GM19397 (cell line): ENCODE data around the gene SKIC2.
"Not testable (repeated sequence)": the region's sequence is repeated elsewhere in the genome, so short reads cannot be mapped to it uniquely, and the experiment has no call there.

Experiments
- ATAC-seq: cut with Tn5 transposase; IDR thresholded peaks from one replicate; pipeline ENCODE4 v1.9.1; 2021; ENCODE audit warnings: mild to moderate bottlenecking, moderate library complexity; ENCODE audit not compliant: unreplicated experiment

Gene SKIC2

DNA sequence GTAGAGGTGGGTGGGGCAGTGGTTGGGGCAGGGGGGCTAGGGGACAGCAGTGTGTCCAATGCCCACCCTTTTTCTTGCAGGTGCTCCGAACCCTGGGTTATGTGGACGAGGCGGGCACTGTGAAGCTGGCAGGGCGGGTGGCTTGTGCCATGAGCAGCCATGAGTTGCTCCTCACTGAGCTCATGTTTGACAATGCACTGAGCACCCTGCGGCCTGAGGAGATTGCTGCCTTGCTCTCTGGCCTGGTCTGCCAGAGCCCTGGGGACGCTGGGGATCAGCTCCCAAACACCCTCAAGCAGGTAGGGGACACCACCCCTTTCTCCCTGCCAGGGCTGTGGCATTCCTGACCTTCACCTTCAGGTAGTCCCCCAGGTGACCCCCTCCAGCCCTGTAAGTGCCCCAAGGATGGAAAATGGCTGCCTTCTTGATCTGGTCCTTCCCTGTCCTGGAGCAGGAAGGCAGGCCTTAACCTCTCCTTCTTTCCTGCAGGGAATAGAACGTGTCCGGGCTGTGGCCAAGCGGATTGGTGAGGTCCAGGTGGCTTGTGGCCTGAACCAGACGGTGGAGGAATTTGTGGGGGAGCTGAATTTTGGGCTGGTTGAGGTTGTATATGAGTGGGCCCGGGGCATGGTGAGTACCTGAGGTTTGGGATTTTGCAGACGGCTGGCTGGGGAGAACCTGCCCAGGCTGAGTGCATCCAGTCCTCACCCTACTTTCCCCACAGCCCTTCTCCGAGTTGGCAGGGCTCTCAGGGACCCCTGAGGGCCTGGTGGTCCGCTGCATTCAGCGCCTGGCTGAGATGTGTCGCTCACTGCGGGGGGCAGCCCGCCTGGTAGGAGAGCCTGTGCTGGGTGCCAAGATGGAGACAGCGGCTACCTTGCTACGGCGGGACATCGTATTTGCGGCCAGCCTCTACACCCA lies 10.1 kb downstream of the SKIC2 start:
- ATAC-seq = no peak

DNA sequence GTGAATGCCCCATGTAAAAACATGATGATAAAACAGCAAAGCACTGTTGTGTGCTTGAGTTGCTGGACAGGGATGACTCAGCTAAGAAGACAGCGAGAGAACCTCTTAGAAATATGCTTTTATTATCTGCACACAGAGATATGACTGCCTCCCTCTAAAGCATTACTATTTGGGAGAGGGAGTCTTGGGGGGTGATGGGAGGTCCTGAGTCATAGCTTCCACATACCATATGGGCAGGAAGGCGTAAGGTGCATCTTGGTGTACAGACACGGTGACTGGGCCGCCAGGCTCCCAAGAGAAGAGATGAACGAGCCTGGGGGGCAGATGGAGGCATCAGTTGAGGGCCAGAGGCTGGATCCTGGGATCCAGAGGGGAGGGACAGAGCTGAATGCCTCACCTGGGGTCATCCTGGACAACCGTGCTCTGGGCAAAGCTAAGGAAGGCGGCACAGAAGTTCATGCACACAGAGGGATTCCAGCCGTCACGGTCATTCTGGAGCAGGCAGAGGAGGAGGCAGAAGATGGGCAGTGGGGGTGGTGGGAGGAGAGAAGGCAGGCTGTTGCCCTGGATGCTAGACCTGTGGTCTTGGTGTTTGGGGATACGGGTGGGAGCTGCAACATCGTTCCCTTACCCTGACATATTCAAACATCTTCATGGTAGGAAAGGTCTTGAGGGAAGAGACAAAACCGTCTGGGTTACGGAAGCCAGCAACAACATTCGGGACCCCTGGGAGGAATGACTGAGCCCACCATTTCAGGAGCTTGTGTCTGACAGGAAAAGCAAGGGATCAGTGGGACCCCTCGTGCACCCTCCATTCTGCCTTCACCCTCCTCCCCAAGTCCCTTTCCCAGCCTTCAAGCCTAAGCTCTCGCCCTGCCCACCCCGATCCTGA lies 11.0 kb downstream of the SKIC2 start:
- ATAC-seq = no peak

DNA sequence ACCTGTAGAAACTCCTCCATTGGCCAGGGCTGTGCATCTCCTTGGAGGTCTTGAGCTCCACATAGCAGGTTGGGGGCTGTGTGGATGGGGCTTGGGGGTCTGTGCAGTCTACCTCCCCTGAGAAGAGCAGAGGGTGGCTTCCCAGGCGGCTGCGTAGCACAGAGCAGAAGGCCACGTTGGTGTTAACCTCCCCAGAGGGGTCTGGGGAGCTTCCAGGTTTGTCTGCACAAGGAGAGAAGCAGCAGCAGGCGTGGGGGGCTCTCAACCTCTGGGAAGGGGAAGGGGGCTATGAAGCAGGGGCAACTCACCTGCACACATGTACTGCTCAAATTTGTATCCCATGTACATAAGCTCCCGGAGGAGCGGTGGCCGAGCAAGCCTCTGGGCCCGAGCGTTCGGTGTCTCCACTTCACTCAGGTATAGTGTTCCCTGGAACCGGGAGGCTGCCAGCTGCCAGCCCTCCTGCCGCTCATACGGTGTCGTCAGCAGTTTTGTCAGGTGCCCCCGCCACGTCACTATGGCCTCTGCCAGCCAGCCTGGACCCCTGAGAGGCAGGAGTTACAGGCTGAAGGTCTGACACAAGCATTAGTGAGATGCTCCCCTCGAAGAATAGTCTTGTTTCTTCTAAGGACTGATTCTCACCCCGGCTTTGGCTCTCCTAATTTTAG lies 11.8 kb downstream of the SKIC2 start:
- ATAC-seq = no peak

DNA sequence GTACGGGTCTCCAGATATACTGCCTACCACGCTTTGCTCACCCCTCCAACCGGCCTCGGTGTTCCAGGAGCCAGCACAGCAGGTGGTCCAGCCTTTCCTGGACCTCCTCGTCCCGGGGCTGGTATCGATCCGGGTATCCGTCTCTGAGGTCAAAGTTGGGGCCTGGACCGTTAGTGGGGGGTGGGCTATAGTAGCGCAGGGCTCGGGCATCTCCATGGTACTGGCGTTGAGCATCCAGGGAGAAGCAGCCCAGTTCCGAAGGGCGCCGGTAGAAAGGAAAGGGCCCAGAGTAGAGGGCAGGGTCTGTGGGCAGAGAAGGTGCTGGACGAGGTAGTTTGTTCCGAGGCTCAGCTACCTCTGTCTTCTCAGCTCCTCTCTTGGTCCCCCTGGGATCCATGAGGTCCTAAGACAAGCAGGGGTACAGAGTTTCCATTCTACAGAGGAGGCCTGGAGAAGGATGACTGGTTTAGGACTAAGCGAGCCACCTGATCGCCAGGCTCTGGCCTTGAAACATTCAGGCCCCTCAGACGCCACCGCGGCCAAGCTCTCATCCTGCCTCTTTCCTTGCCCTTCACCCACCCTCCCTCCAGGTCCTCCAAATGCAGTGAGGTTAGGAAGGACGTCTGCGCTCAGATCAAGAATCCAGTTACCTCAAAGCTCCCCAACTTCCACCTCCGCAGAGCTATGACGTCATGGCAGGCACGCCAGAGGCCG lies 12.5 kb downstream of the SKIC2 start:
- no peak for ATAC-seq

DNA sequence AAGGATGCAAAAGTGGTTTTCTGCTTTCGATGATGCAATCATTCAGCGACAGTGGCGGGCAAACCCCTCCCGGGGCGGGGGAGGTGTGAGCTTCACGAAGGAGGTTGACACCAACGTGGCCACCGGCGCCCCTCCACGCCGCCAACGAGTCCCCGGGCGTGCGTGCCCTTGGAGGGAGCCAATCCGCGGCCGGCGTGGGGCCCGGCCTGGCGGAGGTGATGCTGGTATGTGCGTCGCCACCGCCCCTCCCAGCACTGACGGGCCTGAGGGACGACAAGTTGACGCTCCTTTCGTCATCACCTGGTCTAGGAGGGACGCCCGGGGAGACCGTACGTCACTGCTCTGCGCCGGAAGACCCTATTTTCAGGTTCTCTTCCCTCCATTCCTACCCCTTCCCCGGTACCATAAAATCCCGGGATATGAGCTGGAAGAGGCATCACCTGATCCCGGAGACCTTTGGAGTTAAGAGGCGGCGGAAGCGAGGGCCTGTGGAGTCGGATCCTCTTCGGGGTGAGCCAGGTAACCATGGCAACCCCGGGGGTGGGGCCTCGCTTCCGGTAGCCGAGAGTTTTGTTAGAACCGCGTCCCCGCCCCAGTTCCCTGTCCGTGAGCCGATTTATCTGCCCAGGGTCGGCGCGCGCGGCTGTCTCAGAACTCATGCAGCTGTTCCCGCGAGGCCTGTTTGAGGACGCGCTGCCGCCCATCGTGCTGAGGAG lies 13.2 kb downstream of the SKIC2 start, which contains the start of gene DXO:
DXO (minus strand) TSS at position 146 of the 716 bp plus-strand sequence. CDS start 463 bp downstream, outside the sequence.
- ATAC-seq = peak; percentile 83

DNA sequence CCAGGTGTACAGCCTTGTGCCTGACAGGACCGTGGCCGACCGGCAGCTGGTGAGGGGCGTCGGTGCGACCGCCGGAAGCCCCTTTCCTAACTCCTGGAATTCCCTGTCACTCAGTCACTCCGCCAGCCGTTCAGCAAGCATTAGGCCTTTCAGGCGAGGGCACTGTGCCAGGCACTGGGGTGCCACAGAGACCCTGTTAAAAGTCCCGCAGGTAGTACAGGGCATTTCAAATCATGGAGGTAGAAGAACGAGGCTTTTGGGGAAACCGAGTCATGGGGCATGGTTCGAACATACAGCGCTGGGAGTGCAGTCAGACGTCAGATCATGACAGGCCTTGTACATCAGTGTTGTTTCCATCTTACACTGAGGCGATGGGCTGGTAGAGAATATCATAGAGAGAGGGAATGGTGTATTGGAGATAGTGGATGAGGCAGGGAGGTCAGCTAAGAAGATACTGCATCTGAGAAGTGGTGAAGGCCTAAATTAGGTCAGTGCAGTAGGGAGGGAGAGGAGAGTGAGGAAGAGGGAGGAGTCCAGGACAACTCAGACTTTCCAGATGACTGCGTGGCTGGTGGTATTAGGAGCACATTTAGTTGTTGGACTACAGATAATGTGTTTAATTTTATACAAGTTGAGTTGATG lies 13.9 kb downstream of the SKIC2 start:
- no peak for ATAC-seq

DNA sequence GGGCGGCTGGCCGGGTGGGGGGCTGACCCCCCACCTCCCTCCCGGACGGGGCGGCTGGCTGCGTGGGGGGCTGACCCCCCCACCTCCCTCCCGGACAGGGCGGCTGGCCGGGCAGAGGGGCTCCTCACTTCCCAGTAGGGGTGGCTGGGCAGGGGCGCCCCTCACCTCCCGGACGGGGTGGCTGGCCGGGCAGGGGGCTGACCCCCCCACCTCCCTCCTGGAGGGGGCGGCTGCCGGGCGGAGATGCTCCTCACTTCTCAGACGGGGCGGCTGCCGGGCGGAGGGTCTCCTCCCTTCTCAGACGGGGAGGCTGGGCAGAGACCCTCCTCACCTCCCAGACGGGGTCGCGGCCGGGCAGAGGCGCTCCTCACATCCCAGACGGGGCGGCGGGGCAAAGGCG lies 17.1 kb downstream of the SKIC2 start:
- ATAC-seq = not testable (repeated sequence)

DNA sequence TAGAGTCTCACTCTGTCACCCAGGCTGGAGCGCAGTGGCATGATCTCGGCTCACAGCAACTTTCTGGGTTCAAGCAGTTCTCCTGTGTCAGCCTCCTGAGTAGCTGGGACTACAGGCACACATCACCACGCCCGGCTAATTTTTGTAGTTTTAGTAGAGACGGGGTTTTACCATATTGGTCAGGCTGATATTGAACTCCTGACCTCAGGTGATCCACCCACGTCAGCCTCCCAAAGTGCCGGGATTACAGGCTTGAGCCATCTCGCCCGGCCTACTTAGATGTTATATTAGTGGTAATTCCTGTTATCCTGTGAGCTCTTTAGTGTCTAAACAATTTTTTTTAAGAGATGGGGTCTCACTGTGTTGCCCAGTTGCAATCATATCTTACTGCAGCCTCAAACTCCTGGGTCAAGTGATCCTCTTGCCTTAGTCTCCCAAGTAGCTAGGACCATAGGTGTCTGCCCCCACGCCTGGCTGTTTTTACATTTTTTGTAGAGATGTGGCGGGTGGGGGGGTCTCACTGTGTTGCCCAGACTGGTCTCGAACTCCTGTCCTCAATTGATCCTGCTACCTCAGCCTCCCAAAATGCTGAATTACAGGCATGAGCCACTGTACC lies 18.9 kb downstream of the SKIC2 start:
- ATAC-seq = no peak

DNA sequence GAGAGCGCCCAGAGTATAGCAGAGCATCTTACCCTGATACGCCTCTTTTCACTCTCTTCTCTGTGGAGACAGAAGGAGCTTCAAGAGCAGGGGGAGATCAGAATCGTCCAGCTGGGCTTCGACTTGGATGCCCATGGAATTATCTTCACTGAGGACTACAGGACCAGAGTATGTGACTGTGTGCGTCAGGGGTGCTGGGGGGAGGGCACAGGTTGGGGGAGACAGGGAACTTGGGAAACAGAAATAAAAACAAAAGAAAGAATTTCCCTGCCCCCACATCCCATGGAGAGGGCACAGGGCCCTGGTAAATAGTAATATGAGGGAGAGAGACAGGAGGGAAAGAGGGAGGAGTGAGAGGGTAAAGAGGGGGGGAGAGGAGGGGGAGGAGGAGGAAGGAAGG lies 19.9 kb downstream of the SKIC2 start:
- no peak for ATAC-seq

DNA sequence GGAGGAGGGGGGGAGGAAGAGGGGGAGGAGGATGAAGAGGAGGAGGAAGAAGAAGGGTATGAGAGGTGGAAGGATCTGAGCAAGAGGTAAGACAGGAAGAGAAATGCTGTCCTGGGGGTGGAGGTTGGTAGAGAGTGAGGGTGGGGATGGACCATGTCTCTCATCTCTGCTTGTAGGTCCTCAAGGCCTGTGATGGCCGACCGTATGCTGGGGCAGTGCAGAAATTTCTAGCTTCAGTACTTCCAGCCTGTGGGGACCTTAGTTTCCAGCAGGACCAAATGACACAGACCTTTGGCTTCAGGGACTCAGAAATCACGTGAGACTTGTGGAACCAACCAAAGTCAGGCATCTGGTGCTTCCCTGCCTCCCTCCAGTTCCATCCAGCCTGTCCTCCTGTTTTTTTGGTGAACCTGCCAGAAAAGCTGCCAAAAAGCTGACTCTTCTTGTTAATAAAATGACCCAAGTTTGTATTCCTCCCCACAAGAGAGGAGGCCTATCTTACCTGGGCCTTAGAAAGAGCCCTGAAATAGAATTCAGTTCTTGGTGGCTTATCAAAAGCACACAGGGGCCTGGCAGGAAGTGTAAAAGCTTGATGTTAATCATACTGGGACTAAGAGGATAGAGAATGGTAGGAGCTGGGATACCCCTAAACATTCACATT lies 20.4 kb downstream of the SKIC2 start:
- no peak for ATAC-seq

DNA sequence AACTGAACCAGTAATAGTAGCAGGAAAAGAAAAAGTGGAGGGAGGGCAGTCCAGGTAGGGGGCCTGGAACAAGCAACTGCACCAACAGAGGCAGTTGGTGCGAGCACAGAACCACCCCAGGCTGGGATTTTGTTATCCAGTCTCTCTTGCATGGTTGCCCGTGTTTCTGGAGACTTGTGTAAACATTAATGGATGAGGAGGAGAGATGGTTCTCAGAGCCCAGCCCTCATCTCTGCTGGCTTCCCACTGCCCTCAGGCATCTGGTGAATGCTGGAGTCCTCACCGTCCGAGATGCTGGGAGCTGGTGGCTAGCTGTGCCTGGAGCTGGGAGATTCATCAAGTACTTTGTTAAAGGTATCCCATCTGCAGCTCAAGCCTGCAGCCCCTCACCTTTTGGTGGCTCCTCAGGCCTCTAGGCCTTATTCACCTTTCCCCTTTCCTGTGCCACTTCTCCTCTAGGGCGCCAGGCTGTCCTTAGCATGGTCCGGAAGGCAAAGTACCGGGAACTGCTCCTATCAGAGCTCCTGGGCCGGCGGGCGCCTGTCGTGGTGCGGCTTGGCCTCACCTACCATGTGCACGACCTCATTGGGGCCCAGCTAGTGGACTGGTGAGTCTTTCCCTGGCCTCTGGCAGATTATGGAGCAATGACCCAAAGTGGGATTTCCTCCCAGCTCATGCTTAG lies 21.4 kb downstream of the SKIC2 start:
- not testable (repeated sequence) for ATAC-seq

DNA sequence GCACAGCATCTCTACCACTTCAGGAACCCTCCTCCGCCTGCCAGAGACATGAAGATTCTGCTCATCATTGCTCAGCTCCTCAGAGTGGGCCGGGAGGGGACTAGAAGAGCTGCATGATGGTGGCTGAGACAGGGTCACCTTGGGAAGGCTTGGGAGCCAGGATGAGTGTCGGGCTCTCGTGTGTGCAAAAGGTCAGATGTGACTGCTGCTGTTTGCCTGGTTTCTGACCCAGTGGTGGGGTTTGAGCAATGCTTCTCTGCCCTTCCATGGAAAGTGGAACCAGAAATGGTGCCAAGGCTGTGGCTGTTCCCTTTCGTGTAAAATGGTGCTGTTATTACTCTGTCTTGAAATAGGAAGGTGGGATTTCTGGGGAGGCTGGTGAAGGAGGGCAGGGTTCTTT lies 22.0 kb downstream of the SKIC2 start:
- ATAC-seq = not testable (repeated sequence)

DNA sequence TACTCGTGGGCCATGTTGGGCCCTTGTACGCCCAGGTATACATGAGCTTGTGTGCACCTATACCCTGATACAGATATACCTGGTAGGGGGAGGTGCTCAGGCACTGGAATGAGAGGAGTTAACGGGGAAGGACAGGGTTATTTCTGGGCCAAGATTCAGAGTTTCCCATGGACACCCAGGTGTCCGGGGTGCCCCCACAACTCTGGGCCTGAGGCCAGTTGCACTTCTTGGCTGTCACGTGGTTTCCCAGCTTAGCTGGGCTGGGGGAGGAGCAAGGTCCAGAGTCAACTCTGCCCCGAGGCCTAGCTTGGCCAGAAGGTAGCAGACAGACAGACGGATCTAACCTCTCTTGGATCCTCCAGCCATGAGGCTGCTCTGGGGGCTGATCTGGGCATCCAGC lies 22.8 kb downstream of the SKIC2 start, which contains the start of gene C4A:
C4A (plus strand) TSS at position 314 of the 400 bp plus-strand sequence; CDS start at position 365, 51 bp downstream.
- ATAC-seq = not testable (repeated sequence)

DNA sequence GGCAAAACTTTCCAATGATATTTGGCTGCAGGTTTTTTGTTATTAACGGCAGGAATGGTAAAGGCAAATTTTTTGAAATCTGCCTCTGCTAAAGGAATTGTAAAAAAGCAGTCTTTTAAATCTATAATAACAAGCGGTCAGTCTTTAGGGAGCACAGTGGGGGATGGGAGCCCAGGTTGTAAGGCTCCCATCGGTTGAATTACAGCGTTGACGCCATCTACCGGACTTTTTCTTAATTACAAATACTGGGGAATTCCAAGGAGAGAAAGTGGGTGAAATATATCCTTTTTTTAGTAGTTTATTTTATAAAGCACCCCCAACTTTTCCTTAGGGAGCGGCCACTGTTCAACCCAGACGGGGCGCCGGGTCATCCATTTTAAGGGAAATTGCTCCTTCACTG lies 30.4 kb downstream of the SKIC2 start:
- not testable (repeated sequence) for ATAC-seq

DNA sequence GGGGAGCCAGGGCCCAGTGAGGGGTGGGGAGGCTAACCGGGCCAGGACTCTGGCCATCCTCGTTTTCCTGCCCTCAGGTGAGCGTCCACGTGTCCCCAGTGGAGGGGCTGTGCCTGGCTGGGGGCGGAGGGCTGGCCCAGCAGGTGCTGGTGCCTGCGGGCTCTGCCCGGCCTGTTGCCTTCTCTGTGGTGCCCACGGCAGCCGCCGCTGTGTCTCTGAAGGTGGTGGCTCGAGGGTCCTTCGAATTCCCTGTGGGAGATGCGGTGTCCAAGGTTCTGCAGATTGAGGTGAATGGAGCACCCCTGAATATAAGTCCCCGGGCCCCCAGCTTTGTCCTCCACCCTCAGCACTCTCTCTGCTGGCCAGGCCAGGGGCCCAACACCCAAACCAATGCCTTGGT lies 35.4 kb downstream of the SKIC2 start:
- ATAC-seq = not testable (repeated sequence)

DNA sequence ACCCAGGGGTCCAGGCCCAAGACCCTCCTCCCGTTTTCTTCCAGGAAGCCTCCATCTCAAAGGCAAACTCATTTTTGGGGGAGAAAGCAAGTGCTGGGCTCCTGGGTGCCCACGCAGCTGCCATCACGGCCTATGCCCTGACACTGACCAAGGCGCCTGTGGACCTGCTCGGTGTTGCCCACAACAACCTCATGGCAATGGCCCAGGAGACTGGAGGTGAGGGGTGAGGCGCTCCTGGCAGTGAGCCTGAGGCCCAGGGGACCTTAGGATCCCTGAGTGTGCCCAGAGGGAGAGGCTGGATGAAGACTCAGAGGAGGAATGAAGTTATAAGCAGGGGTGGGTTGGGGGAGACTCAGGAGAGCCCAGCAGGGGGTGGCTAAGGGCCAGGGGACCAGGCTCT lies 37.4 kb downstream of the SKIC2 start:
- ATAC-seq = not testable (repeated sequence)

DNA sequence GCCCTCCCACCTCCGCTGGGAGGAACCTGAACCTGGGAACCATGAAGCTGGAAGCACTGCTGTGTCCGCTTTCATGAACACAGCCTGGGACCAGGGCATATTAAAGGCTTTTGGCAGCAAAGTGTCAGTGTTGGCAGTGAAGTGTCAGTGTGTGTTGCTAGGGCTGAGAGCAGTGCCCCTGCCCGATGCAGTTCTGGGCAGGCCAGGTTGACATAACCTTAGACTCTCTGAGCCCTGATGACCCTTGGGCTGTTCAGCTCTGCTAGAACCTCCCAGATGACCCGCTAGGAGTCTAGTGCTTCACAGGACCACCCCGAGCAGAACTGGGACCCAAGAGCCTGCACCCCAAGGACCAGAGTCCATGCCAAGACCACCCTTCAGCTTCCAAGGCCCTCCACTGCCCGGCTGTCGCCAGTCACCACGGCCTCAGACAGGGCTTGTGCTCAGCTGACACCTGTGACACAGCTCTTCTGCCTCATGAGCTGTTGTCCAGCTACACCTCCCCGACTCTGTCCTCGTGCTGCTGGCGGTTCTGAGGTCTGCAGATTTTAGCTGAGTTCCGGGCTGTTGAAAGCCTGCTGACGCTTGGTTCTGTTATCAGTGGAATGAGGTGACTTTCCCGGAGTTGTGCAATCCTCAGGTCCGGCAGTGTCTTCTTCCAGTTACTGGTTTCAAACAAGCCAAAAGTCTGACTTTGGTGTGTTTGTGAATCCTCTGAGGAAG lies 43.7 kb downstream of the SKIC2 start:
- ATAC-seq = not testable (repeated sequence)
